ENCODE data around the gene CYRIA. TPM values are rescaled to one million over a fixed set of nuclear protein-coding genes. Genes with fewer than 3 reads are reported as not detected.

The CYRIA gene
- 30.6 and 40.2 TPM in 2 replicates for total RNA-seq

DNA sequence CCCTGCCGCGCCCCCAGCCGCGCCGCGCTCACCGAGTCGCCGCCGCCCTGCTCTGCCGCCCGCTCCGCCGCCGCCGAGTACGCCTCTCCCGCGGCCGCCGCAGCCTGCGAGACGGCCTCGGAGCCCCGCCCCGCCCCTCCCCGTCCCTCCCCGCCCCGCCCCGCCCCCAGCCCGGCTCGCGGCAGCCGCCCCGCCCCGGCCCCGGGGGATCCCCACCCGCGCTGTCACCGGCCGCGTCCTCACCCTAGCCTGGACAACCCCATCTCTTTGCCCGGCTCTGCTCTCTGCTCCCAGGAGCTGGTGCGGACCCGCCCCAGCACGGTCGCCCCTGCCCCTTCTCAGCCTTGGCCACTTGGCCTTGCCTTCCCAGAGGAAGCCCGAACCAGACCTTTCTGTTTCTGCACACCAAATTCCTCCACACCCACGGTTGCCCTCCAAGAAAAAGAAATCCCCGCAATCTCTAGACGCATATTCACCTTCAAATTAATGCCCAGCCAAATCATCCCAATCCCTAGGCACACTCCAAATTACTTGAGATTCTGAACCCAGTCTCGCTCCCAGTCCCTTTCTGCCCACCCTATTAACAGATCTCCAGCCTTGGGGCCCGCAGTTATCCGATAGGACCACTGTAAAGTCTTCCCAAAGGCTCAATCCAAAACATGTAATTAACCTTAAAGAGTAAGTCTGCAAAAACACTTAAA is at the start of gene CYRIA:
CYRIA (minus strand) TSS at position 87 of the 701 bp plus-strand sequence. CDS start 77,715 bp downstream, outside the sequence.
- peak in 1 of 2 donors; percentile 64 for DNase-seq (ENCODE audit: low read depth in 2 of 2)

DNA sequence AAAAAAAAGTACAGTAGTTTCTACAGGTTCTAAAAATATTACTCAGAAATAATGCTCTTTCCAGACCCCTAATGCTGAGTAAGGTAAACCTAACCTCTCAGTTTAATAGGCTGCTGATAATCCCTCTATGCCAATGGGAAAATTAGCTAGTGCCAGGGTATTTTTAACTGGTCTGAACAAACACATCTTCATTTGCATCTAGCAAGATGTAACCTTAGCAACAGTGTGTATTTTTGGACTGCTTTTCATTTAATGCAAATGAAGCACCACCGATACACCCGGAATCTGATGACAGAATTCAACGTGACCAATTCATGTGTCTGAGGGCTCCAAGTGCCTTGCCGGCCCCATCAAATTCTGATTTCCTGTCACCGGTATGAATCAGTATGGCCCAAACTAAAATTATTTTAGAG is 47.4 kb upstream of the CYRIA start:
- no peak for DNase-seq (ENCODE audit: low read depth in 2 of 2)

- DNase-seq (ENCODE audit: low read depth in 2 of 2), result no peak
Observed at GRCh38 chr2:16709769-16710168, 44.1 kb upstream of the CYRIA start.

DNA sequence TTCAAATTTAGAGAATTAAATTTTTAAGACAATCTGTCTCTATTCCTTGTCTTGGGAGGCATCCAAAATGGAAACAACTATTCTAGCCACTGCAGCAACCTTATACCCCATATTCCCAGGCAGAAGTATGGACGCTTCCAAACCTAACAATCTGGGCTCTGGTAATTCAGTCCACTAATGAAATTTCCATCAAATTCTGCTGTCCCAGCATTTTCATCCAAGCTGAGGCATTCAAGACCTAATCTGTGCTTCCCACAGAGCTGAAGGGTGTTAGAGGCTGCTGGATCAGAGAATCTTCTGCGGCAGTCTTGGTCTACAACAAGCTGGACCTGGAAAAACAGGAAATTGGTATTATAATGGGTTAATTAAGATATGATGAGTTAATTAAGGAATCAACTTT is 42.5 kb upstream of the CYRIA start:
- DNase-seq (ENCODE audit: low read depth in 2 of 2), result no peak

GRCh38 chr2:16707014-16707623 is 41.5 kb upstream of the CYRIA start:
- DNase-seq (ENCODE audit: low read depth in 2 of 2), result no peak

GRCh38 chr2:16700551-16701259 is 35.1 kb upstream of the CYRIA start:
- DNase-seq (ENCODE audit: low read depth in 2 of 2), result no peak

GRCh38 chr2:16693854-16694253 is 28.2 kb upstream of the CYRIA start:
- no peak for DNase-seq (ENCODE audit: low read depth in 2 of 2)

DNA sequence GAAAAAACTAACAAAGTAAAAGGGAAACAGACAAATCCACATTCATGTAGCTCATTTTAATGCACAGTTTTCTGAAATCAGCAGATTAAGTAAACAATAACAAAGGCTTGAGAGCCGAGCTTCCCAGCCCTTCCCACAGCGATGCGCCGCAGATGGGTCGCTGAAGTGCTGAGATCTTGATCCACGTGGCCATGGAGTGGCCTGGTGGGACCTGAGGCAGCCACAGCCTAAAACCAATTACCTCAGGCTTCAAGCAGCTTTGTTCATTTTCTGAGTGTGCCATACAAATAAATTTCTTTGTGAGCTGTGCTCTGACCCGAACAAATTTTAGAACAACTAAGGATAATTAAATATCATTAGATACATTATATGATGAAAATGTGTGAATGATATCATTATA is 25.6 kb upstream of the CYRIA start:
- no peak for DNase-seq (ENCODE audit: low read depth in 2 of 2)

GRCh38 chr2:16687955-16688354 is 22.3 kb upstream of the CYRIA start:
- no peak for DNase-seq (ENCODE audit: low read depth in 2 of 2)

DNA sequence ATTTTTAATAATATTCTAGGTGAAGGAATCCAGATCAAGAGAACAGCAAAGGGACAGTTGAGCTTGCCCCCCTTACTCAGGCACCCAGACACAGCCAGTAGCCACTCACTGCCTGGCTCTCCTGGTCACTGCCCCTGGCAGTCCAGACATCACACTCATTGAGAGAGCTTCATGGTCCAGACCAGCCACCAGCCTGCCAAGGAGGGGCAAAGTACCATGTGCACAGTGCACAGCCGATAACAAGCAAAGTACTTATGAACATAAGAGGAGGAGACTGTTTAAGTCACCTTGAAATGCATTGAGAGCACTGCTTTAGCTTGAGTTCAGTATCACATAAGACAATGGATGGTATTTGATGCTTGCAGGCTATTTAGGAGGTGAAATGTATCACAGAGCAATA is 21.6 kb upstream of the CYRIA start:
- no peak for DNase-seq (ENCODE audit: low read depth in 2 of 2)

GRCh38 chr2:16686641-16687040 is 21.0 kb upstream of the CYRIA start:
- no peak for DNase-seq (ENCODE audit: low read depth in 2 of 2)

GRCh38 chr2:16685340-16685715 is 19.7 kb upstream of the CYRIA start:
- DNase-seq (ENCODE audit: low read depth in 2 of 2), result no peak

- DNase-seq (ENCODE audit: low read depth in 2 of 2), result no peak
Observed at GRCh38 chr2:16684676-16685339, 19.2 kb upstream of the CYRIA start.

DNA sequence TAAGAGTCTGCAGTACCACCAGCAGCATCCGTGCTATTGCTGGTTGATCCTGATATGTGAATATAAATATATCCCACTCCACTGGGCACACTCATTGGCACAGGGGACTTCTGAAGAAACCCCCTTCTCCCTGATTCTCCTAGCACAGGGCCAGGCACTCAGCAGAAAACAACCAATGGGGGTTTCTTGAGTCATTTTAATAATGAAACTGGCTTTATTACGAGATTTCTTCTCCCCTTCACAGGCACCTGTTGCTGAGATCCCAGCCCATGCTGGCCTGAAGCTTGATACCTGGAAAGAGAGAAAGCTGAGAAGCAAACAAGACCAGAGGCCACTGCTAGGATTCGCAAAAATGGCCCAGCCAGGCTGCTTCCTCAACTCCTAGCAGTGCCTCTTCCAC is 17.9 kb upstream of the CYRIA start:
- DNase-seq (ENCODE audit: low read depth in 2 of 2), result no peak

GRCh38 chr2:16682431-16683118 is 16.9 kb upstream of the CYRIA start:
- no peak for DNase-seq (ENCODE audit: low read depth in 2 of 2)

DNA sequence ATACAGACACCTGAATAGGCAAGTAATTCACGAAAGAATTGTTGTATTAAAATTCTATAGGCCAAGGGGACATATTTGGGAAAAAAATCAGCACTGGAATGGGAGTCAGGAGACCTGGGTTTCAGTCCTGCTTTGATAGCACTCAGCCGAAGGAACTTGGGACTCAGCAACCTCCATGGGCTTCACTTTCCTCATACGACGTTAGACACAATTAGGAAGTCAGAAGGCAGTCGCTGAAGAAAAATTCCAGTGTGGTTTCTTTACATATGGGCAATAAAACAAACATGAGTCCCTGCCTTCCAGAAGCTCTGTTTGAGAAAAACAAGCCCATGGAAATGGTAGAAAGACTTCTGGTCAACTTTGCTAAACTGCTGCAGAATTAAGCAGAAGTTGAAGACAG is 15.1 kb upstream of the CYRIA start:
- no peak for DNase-seq (ENCODE audit: low read depth in 2 of 2)

- no peak for DNase-seq (ENCODE audit: low read depth in 2 of 2)
Observed at GRCh38 chr2:16680304-16680703, 14.7 kb upstream of the CYRIA start.

DNA sequence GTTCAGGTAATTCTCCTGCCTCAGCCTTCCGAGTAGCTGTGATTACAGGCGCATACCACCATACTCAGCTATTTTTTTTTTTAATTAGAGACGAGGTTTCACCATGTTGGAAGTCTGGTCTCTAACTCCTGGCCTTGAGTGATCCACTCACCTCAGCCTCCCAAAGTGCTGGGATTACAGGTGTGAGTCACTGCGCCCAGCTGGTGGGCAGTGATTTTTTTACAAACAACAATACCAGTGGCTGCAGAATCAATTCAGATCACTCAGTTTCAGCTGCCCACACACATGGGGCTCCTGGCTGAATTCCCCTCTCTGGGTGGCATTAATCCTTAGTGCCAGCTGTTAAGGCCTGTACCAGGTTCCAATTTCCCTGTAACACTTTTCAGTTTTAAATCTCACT is 13.3 kb upstream of the CYRIA start:
- DNase-seq (ENCODE audit: low read depth in 2 of 2), result no peak

DNA sequence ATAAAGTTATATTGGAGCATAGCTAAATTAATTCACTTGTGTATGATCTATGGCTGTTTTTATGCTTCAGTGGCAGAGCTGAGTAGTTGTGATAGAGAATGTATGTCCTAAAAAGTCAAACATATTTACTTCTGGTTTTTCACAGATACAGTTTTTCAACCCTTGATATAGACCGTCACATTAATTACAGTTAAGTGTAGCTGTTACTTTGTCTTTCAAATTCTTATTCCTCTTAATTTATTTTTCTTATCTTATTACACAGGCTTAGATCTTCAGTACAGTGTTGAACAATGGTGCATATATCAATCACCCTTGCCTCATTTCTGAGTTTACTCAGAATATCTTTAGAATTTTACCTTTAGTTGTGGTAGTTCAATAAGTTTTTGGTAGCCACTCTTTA is 12.2 kb upstream of the CYRIA start:
- DNase-seq (ENCODE audit: low read depth in 2 of 2), result no peak

- no peak for DNase-seq (ENCODE audit: low read depth in 2 of 2)
Observed at GRCh38 chr2:16675781-16676180, 10.1 kb upstream of the CYRIA start.

GRCh38 chr2:16674154-16674553 is 8.5 kb upstream of the CYRIA start:
- no peak for DNase-seq (ENCODE audit: low read depth in 2 of 2)

DNA sequence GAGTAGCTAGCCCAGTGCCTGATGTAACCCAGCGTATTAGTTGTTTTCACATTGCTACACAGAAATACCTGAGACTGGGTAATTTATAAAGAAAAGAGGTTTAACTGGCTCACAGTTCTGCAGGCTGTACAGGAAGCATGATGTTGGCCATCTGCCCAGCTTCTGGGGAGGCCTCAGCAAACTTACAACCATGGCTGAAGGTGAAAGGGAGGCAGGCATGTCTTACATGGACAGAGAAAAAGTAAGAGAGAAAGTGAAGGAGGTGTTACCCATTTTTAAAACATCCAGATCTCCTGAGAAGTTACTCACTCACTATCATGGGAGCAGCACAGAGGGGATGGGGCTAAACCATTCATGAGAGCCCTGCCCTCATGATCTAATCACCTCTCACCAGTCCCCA is 6.1 kb upstream of the CYRIA start:
- peak in 1 of 2 donors; percentile 85 for DNase-seq (ENCODE audit: low read depth in 2 of 2)

Measured in dermis microvascular lymphatic vessel endothelial cell (primary cell).